Measurements from ENCODE around the gene VSTM2B.

The VSTM2B gene

DNA sequence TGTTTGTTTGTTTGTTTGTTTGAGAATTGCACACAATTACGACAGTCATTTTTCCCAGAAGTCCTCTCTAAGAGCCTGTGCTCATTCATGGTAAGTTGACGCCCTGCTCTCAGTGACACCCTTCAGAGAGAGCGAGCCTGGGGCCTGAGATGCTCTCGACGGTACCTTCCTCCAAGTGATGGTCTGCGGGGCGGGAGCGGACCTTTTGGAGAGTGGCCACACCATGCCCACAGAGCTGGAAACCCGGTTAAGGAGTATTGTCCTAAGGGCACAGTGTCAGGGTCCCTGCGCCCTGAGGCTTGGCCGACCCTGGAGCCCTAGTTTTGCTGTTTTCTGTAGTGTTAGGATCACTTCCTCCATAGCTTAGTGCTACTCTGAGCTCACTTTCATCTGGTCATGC lies 83.8 kb downstream of the VSTM2B start:
- H3K4me1 ChIP-seq = no peaks in the 10 kb centered on the region
- TF ChIP-seq, protein P1, sequence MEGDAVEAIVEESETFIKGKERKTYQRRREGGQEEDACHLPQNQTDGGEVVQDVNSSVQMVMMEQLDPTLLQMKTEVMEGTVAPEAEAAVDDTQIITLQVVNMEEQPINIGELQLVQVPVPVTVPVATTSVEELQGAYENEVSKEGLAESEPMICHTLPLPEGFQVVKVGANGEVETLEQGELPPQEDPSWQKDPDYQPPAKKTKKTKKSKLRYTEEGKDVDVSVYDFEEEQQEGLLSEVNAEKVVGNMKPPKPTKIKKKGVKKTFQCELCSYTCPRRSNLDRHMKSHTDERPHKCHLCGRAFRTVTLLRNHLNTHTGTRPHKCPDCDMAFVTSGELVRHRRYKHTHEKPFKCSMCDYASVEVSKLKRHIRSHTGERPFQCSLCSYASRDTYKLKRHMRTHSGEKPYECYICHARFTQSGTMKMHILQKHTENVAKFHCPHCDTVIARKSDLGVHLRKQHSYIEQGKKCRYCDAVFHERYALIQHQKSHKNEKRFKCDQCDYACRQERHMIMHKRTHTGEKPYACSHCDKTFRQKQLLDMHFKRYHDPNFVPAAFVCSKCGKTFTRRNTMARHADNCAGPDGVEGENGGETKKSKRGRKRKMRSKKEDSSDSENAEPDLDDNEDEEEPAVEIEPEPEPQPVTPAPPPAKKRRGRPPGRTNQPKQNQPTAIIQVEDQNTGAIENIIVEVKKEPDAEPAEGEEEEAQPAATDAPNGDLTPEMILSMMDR (IDR thresholded peaks at IDR 0.05) = no peak
- peaks cover 2% of the 10 kb centered on the region for H3K79me2 ChIP-seq
- H3K4me3 ChIP-seq (ENCODE audit: low read depth, low read length) = no peak overlapping the region
- H3K27me3 ChIP-seq (ENCODE audit: control insufficient read depth, insufficient read depth, low read length) = no peaks in the 10 kb centered on the region
- H3K9ac ChIP-seq = no peak overlapping the region
- no peak overlapping the region for H3K4me2 ChIP-seq (ENCODE audit: low read length)
- H2AFZ ChIP-seq = no peak overlapping the region
- H3K27ac ChIP-seq = no peak overlapping the region
- H3K9me3 ChIP-seq (ENCODE audit: control insufficient read depth, low read length) = no peaks in the 10 kb centered on the region
- H3K36me3 ChIP-seq (ENCODE audit: control insufficient read depth, insufficient read depth, low read length) = no peaks in the 10 kb centered on the region

DNA sequence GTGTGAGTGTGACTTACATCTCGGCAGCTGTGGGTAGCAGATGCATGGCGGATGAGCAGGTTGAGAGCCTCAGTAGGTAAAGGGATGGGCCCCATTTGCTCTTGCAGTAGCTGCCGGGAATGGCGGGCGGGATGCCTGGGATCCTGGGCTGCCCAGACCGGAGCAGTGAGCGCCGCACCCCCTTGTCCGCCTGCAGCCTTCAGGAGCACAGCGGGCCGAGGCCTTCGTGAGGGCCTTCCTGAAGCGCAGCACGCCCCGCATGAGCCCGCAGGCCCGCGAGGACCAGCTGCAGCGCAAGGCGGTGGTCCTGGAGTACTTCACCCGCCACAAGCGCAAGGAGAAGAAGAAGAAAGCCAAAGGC lies 84.4 kb downstream of the VSTM2B start:
- Histone ChIP-seq H3K9ac (no peak overlapping the region), H2AFZ (no peak overlapping the region), H3K27me3 (ENCODE audit: control insufficient read depth, insufficient read depth, low read length) (no peaks in the 10 kb centered on the region), H3K4me2 (ENCODE audit: low read length) (no peak overlapping the region), H3K4me3 (ENCODE audit: low read depth, low read length) (no peak overlapping the region), H3K9me3 (ENCODE audit: control insufficient read depth, low read length) (no peaks in the 10 kb centered on the region), H3K36me3 (ENCODE audit: control insufficient read depth, insufficient read depth, low read length) (no peaks in the 10 kb centered on the region), H3K27ac (no peak overlapping the region), H3K4me1 (no peaks in the 10 kb centered on the region), H3K79me2 (peaks cover 2% of the 10 kb centered on the region)
- TF ChIP-seq, protein P1 (IDR thresholded peaks at IDR 0.05) = no peak

DNA sequence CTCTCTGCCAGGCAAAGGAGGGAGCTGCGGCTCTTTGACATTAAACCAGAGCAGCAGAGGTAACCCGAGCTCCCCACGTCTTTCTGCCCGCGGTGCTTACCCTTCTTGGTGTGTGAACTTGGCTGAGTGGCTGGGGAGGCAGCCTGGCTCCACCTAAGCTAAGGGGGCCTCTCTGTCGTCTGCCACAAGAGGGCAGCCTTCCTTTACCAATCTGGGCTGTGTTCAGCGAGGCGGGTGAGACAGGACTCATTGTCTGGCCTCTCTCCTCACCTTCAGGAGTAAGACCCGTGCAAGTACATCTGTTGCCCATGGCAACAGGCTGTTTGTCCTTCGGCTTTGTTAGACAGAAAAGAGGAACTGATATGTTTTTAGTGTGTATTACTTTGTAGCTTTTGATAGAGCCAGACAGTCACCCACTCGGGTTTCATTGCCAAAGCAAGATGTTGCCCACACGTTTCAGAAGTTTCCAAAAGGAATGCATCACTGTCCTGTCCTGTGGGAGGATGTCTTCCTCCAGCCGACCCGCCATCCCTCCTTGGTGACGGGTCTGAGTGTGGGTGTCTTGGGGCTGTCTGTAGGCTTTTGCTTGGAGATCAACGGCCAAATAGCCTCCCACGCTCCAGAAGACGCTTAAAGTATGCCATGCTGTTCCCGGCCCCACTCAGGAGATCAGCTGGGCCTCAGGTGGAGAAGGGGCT lies 84.9 kb downstream of the VSTM2B start:
- no peaks in the 10 kb centered on the region for H3K9me3 ChIP-seq (ENCODE audit: control insufficient read depth, low read length)
- H3K79me2 ChIP-seq = peaks cover 2% of the 10 kb centered on the region
- no peaks in the 10 kb centered on the region for H3K4me1 ChIP-seq
- H3K36me3 ChIP-seq (ENCODE audit: control insufficient read depth, insufficient read depth, low read length) = no peaks in the 10 kb centered on the region
- H3K27ac ChIP-seq = no peak overlapping the region
- H3K4me3 ChIP-seq (ENCODE audit: low read depth, low read length) = no peak overlapping the region
- no peak overlapping the region for H3K4me2 ChIP-seq (ENCODE audit: low read length)
- TF ChIP-seq, protein P1 (IDR thresholded peaks at IDR 0.05) = peak; percentile 86
- no peaks in the 10 kb centered on the region for H3K27me3 ChIP-seq (ENCODE audit: control insufficient read depth, insufficient read depth, low read length)
- no peak overlapping the region for H2AFZ ChIP-seq
- H3K9ac ChIP-seq = no peak overlapping the region

DNA sequence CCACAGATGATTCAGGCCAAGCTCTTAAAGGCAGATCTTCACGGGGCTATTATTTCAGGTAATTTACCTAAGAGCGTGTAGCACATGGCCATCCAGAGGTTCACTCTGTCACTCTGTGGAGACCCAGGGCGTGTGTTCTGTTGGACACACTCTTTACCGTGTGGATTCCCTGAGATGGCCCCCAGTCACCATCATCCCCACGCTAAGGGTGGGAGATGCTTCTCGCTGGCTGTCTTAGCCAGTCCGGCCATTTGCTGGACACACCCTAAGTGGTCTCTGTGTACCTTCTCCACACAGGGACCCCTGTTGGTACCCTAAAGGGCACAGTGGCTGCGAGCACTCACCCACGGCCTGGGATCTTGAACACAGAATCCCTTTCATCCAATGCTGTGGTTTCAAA lies 86.3 kb downstream of the VSTM2B start:
- Histone ChIP-seq H3K36me3 (ENCODE audit: control insufficient read depth, insufficient read depth, low read length) (no peaks in the 10 kb centered on the region), H3K4me3 (ENCODE audit: low read depth, low read length) (no peak overlapping the region)

More for the DNA sequence above, 86.3 kb downstream of the VSTM2B start:
- no peaks in the 10 kb centered on the region for H3K27me3 ChIP-seq (ENCODE audit: control insufficient read depth, insufficient read depth, low read length)
- H3K9ac ChIP-seq = no peak overlapping the region
- H3K27ac ChIP-seq = no peak overlapping the region
- no peak overlapping the region for H3K4me2 ChIP-seq (ENCODE audit: low read length)
- H2AFZ ChIP-seq = no peak overlapping the region
- no peaks in the 10 kb centered on the region for H3K79me2 ChIP-seq
- H3K9me3 ChIP-seq (ENCODE audit: control insufficient read depth, low read length) = no peaks in the 10 kb centered on the region
- H3K4me1 ChIP-seq = no peaks in the 10 kb centered on the region
- TF ChIP-seq, protein P1 (IDR thresholded peaks at IDR 0.05) = no peak
